HG02884 (cell line): ENCODE measurements around the gene WDR82.

Experiments used
- ATAC-seq: cut with Tn5 transposase; IDR thresholded peaks from one replicate; pipeline ENCODE4 v1.9.1; 2021; ENCODE audit warnings: mild to moderate bottlenecking, moderate library complexity; ENCODE audit not compliant: unreplicated experiment

WDR82 gene

GRCh38 chr3:52205727-52206372, 72.6 kb downstream of the WDR82 start:
- no peak for ATAC-seq
